Measurements from ENCODE around the gene RAF1. TPM values are rescaled to one million over a fixed set of nuclear protein-coding genes. Genes with fewer than 3 reads are reported as not detected.

The RAF1 gene
- total and polyA plus RNA-seq, 2 donors (not counting 1 experiment from before 2014, with no cell fraction given): 84.3 to 126 TPM

DNA sequence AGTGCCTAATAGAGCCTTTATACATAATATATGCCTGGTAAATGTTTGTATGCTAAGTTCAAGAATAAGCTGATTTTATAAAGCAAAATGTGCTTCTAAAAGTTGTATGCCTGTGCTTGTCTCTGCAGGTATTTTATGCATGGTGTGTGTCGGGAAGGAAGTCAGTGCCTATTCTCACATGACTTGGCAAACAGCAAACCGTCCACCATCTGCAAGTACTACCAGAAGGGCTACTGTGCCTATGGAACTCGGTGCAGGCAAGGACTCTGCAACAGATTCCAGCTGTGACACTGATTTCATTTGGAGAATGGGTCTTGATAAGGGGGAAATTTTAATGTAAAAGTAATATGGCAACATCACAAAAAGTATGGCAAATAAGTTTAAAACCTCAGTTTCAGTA is 95.2 kb downstream of the RAF1 start:
- CTCF ChIA-PET: no interaction called here

DNA sequence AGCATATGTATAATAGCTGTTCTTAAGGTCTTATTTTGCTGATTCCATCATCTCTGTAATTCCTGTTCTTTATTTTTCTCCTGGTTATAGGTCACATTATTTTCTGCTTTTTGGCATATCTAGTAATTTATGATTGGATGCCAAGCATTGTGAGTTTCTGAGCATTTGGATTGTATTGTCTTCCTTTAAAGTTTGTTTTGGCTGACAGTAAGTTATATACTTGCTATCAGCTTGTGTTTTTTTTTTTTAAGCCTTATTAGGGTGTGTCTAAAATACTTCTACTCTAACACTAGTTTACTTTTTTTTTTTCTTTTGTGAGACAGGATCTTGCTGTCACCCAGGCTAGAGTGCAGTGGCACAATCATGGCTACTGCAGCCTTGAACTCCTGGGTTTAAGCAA is 96.9 kb downstream of the RAF1 start:
- CTCF ChIA-PET: interaction anchor here (1.2 kb wide), 1 partner anchor 11 kb away, joined by 3 read pairs; no protein-coding TSS in a partner anchor
- TF ChIP-seq EZH2 (IDR thresholded peaks at IDR 0.05; ENCODE audit: borderline replicate concordance, insufficient read depth, low read depth, low read length, poor library complexity, severe bottlenecking): no peak
- TF ChIP-seq, protein P1, sequence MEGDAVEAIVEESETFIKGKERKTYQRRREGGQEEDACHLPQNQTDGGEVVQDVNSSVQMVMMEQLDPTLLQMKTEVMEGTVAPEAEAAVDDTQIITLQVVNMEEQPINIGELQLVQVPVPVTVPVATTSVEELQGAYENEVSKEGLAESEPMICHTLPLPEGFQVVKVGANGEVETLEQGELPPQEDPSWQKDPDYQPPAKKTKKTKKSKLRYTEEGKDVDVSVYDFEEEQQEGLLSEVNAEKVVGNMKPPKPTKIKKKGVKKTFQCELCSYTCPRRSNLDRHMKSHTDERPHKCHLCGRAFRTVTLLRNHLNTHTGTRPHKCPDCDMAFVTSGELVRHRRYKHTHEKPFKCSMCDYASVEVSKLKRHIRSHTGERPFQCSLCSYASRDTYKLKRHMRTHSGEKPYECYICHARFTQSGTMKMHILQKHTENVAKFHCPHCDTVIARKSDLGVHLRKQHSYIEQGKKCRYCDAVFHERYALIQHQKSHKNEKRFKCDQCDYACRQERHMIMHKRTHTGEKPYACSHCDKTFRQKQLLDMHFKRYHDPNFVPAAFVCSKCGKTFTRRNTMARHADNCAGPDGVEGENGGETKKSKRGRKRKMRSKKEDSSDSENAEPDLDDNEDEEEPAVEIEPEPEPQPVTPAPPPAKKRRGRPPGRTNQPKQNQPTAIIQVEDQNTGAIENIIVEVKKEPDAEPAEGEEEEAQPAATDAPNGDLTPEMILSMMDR (IDR thresholded peaks at IDR 0.05): no peak
- ATAC-seq (ENCODE audit: low read depth): no peak
- no peak overlapping the region for H3K4me3 Mint-ChIP-seq
- DNase-seq: no peak
- no peaks in the 10 kb centered on the region for H3K27me3 Mint-ChIP-seq
- Histone ChIP-seq H4K20me1 (ENCODE audit: control insufficient read depth, insufficient read depth, low read length, poor library complexity, severe bottlenecking) (peaks cover 20% of the 10 kb centered on the region), H3K27ac (ENCODE audit: low read length in 2 of 2) (no peak overlapping the region), H3K4me3 (ENCODE audit: control extremely low read depth in 1 of 5, extremely low read depth in 1 of 5, insufficient read depth in 1 of 5, low read depth in 2 of 5, low read length in 4 of 5) (no peak overlapping the region), H3K9me3 (ENCODE audit: control extremely low read depth in 1 of 3, control insufficient read depth in 2 of 3, insufficient read depth in 1 of 3, low read length in 2 of 3) (peaks cover 0 to 19% (median 7%) of the 10 kb centered on the region in 3 donors), H2AFZ (ENCODE audit: insufficient read depth, low read depth, low read length, poor library complexity, severe bottlenecking) (no peak overlapping the region), H3K4me2 (replicated peaks; ENCODE audit: low read depth, low read length, poor library complexity, severe bottlenecking) (no peak overlapping the region), H3K36me3 (replicated peaks in 1 of 2; ENCODE audit: control extremely low read depth in 1 of 2, control insufficient read depth in 1 of 2, extremely low read depth in 1 of 2, insufficient read depth in 2 of 2, low read length in 1 of 2) (peaks cover 13 to 28% of the 10 kb centered on the region in 2 experiments), H3K79me2 (ENCODE audit: control insufficient read depth, insufficient read depth, low read length) (peaks cover 66% of the 10 kb centered on the region), H3K9ac (ENCODE audit: low read length) (no peak overlapping the region), H3K4me1 (ENCODE audit: control insufficient read depth in 2 of 2, insufficient read depth in 2 of 2, low read length in 2 of 2) (peaks cover 0 to 4% of the 10 kb centered on the region in 2 donors), H3K27me3 (replicated peaks in 1 of 4; ENCODE audit: control extremely low read depth in 1 of 4, control insufficient read depth in 3 of 4, insufficient read depth in 4 of 4, low read length in 3 of 4) (no peaks in the 10 kb centered on the region)
- peaks cover 11% of the 10 kb centered on the region for H3K4me1 Mint-ChIP-seq
- peaks cover 7% of the 10 kb centered on the region for H3K9me3 Mint-ChIP-seq (ENCODE audit: insufficient read depth)
- POLR2A ChIA-PET: no interaction called here
- intact Hi-C loops (cut with micrococcal nuclease): no loop called here
- H3K27ac Mint-ChIP-seq: no peak overlapping the region

More for the DNA sequence above, 95.2 kb downstream of the RAF1 start:
- POLR2A ChIA-PET: no interaction called here
- ATAC-seq (ENCODE audit: low read depth) (no peak), DNase-seq (no peak)
- H3K4me1 ChIP-seq (ENCODE audit: control insufficient read depth in 2 of 2, insufficient read depth in 2 of 2, low read length in 2 of 2): peaks cover 0 to 4% of the 10 kb centered on the region in 2 donors
- H3K4me3 Mint-ChIP-seq: no peak overlapping the region
- TF ChIP-seq, protein P1 (IDR thresholded peaks at IDR 0.05): no peak
- no peak for TF ChIP-seq EZH2 (IDR thresholded peaks at IDR 0.05; ENCODE audit: borderline replicate concordance, insufficient read depth, low read depth, low read length, poor library complexity, severe bottlenecking)
- H3K4me3 ChIP-seq (ENCODE audit: control extremely low read depth in 1 of 5, extremely low read depth in 1 of 5, insufficient read depth in 1 of 5, low read depth in 2 of 5, low read length in 4 of 5): no peak overlapping the region
- H3K79me2 ChIP-seq (ENCODE audit: control insufficient read depth, insufficient read depth, low read length): peaks cover 50% of the 10 kb centered on the region
- WGBS (ENCODE audit: insufficient coverage): 86% methylated on average over 1 of the region's 3 CpGs
- intact Hi-C loops (cut with micrococcal nuclease): no loop called here
- H3K36me3 ChIP-seq (replicated peaks in 1 of 2; ENCODE audit: control extremely low read depth in 1 of 2, control insufficient read depth in 1 of 2, extremely low read depth in 1 of 2, insufficient read depth in 2 of 2, low read length in 1 of 2): peaks cover 18 to 43% of the 10 kb centered on the region in 2 experiments
- peaks cover 11% of the 10 kb centered on the region for H3K4me1 Mint-ChIP-seq
- H3K27me3 Mint-ChIP-seq: no peaks in the 10 kb centered on the region
- no peak overlapping the region for H3K4me2 ChIP-seq (replicated peaks; ENCODE audit: low read depth, low read length, poor library complexity, severe bottlenecking)
- H3K27ac ChIP-seq (ENCODE audit: low read length in 2 of 2): no peak overlapping the region
- peaks cover 7% of the 10 kb centered on the region for H3K9me3 Mint-ChIP-seq (ENCODE audit: insufficient read depth)
- no peaks in the 10 kb centered on the region for H3K27me3 ChIP-seq (replicated peaks in 1 of 4; ENCODE audit: control extremely low read depth in 1 of 4, control insufficient read depth in 3 of 4, insufficient read depth in 4 of 4, low read length in 3 of 4)
- H3K9ac ChIP-seq (ENCODE audit: low read length): no peak overlapping the region
- H2AFZ ChIP-seq (ENCODE audit: insufficient read depth, low read depth, low read length, poor library complexity, severe bottlenecking): no peak overlapping the region
- H3K9me3 ChIP-seq (ENCODE audit: control extremely low read depth in 1 of 3, control insufficient read depth in 2 of 3, insufficient read depth in 1 of 3, low read length in 2 of 3): peaks cover 0 to 19% (median 7%) of the 10 kb centered on the region in 3 donors
- no peak overlapping the region for H3K27ac Mint-ChIP-seq
- H4K20me1 ChIP-seq (ENCODE audit: control insufficient read depth, insufficient read depth, low read length, poor library complexity, severe bottlenecking): peaks cover 17% of the 10 kb centered on the region

All from B cell (primary cell).